ENCODE data around the gene TNFAIP8L2. TPM values are rescaled to one million over a fixed set of nuclear protein-coding genes. Genes with fewer than 3 reads are reported as not detected.

TNFAIP8L2 gene
- total RNA-seq, 1 experiment from 2014 or later, result not detected

DNA sequence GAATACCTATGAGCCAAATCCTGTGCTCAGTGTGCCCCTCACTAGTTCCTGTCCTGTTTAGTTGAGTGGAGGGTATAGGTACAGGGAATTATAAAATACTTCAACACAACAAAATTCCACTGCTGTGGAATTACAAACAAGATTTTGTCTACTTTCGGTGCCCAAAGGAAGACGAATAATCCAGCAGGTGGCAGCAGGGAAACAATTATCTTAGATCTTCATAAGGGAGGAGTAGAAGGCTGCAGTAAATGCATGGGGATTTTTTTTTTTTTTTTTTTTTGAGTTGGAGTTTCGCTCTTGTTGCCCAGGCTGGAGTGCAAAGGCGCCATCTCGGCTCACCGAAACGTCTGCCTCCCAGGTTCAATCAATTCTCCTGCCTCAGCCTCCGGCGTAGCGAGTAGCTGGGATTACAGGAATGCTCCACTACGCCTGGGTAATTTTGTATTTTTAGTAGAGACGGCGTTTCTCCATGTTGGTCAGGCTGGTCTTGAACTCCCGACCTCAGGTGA, 39.9 kb downstream of the TNFAIP8L2 start:
- Mint-ChIP-seq H3K4me3 (ENCODE audit: low read depth, unreplicated experiment) (peak overlapping the region; percentile 96), H3K27me3 (ENCODE audit: unreplicated experiment) (no peaks in the 10 kb centered on the region), H3K4me1 (ENCODE audit: low read depth, unreplicated experiment) (peaks cover 32% of the 10 kb centered on the region), H3K9me3 (ENCODE audit: low read depth, unreplicated experiment) (no peaks in the 10 kb centered on the region), H3K27ac (ENCODE audit: unreplicated experiment) (peak overlapping the region; percentile 95), H3K36me3 (ENCODE audit: insufficient read depth, unreplicated experiment) (peaks cover 58% of the 10 kb centered on the region)
- CTCF ChIA-PET, result interaction anchor here (0.6 to 1.6 kb wide), 6 partner anchors 56 to 777 kb away, joined by 3 to 9 read pairs (median 3); partner anchors contain the start of gene ZNF687
- intact Hi-C loops (cut with micrococcal nuclease; ENCODE audit: unreplicated experiment), result loop anchor here (1.0 to 10.0 kb wide), 4 partner anchors 55 to 638 kb away; partner anchors contain the start of genes C2CD4D, CGN and RORC
- BruUV-seq (replicated peaks), result no TSS peak
- DNase-seq, result peak; percentile 80
- TF ChIP-seq, protein P1, sequence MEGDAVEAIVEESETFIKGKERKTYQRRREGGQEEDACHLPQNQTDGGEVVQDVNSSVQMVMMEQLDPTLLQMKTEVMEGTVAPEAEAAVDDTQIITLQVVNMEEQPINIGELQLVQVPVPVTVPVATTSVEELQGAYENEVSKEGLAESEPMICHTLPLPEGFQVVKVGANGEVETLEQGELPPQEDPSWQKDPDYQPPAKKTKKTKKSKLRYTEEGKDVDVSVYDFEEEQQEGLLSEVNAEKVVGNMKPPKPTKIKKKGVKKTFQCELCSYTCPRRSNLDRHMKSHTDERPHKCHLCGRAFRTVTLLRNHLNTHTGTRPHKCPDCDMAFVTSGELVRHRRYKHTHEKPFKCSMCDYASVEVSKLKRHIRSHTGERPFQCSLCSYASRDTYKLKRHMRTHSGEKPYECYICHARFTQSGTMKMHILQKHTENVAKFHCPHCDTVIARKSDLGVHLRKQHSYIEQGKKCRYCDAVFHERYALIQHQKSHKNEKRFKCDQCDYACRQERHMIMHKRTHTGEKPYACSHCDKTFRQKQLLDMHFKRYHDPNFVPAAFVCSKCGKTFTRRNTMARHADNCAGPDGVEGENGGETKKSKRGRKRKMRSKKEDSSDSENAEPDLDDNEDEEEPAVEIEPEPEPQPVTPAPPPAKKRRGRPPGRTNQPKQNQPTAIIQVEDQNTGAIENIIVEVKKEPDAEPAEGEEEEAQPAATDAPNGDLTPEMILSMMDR (IDR thresholded peaks at IDR 0.05; ENCODE audit: unreplicated experiment), result peak; percentile 17

DNA sequence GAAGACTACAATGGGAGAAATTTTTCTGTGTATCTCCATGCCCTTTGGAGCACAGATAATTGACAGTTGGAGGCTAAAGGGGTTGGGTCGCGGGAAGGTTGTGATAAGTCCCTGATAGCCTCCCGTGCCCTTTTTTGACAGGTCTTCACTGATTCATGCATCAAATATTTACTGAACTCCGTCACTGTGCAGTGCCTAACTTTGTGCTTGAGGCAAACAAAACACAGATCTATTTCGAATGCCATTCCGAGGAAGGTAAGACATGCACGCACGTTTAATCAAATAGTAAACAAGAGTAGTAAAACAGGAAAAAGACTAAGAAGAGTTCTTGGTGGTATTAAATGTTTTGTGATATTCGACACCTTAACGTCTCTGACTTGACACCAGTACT, 41.4 kb downstream of the TNFAIP8L2 start:
- BruUV-seq (replicated peaks), result no TSS peak
- CTCF ChIA-PET, result interaction anchor here (0.6 to 1.6 kb wide), 2 partner anchors 54 to 86 kb away, joined by 4 to 9 read pairs; no protein-coding TSS in a partner anchor

DNA sequence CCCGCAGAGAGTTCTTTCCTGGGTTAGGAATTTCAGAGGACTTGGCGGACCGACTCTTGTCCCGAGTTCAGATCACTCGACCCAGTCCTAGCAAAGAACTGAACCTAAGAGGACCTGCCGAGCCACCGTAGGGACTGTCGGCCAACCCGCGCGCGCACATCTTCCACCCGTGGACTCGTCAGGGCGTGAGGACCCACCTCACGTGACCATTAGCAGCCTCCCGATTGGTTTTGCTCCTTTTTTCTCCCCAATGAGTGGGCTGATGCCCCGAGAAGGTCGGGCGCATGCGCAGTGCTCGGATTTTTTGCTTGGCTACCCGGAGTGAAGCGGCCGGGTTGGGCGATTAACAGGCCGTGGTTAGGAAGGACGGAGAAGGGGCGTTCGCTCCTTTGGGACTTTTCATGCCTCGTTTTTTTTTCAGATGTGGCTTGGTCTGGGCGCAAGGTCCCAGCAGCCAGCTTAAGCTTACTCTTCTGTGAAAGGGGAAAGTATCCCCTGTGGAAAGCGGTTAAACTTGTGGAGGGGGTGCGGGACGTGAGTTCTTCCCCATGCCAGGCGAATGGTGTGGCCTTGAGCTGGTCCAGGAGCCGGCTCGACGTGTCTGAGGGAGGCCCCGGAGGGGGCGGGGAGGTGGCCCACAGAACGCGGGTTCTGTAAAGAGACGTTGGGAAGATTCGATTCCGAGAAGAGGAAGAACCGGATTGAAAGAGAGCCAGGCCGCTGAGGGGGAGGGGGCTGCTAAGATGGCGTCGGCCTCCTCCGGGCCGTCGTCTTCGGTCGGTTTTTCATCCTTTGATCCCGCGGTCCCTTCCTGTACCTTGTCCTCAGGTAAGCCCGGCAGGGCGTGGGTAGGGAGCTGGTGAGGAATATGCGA, 42.0 kb downstream of the TNFAIP8L2 start, which contains the start of gene PIP5K1A:
TSS of gene PIP5K1A (plus strand) at position 299 of the 874 bp plus-strand sequence. CDS start at position 744, 445 bp downstream.
- peaks cover 69% of the 10 kb centered on the region for H3K36me3 Mint-ChIP-seq (ENCODE audit: insufficient read depth, unreplicated experiment)

More for the DNA sequence above, 41.4 kb downstream of the TNFAIP8L2 start:
- H3K36me3 Mint-ChIP-seq (ENCODE audit: insufficient read depth, unreplicated experiment), result peaks cover 69% of the 10 kb centered on the region
- peak overlapping the region; percentile 96 for H3K4me3 Mint-ChIP-seq (ENCODE audit: low read depth, unreplicated experiment)
- H3K4me1 Mint-ChIP-seq (ENCODE audit: low read depth, unreplicated experiment), result peaks cover 32% of the 10 kb centered on the region
- intact Hi-C loops (cut with micrococcal nuclease; ENCODE audit: unreplicated experiment), result loop anchor here (2.0 to 10.0 kb wide), 3 partner anchors 143 to 637 kb away; partner anchors contain the start of genes C2CD4D, CGN and RORC
- H3K27ac Mint-ChIP-seq (ENCODE audit: unreplicated experiment), result peak overlapping the region; percentile 95
- TF ChIP-seq, protein P1 (IDR thresholded peaks at IDR 0.05; ENCODE audit: unreplicated experiment), result no peak
- no peaks in the 10 kb centered on the region for H3K27me3 Mint-ChIP-seq (ENCODE audit: unreplicated experiment)
- no peaks in the 10 kb centered on the region for H3K9me3 Mint-ChIP-seq (ENCODE audit: low read depth, unreplicated experiment)
- peak; percentile 40 for DNase-seq

More for the DNA sequence above, 42.0 kb downstream of the TNFAIP8L2 start, which contains the start of gene PIP5K1A:
- intact Hi-C loops (cut with micrococcal nuclease; ENCODE audit: unreplicated experiment), result loop anchor here (5.0 to 10.0 kb wide), 2 partner anchors 314 to 636 kb away; partner anchors contain the start of genes C2CD4D, CGN and RORC
- BruUV-seq (replicated peaks), result TSS peak; percentile 22
- TF ChIP-seq, protein P1 (IDR thresholded peaks at IDR 0.05; ENCODE audit: unreplicated experiment), result no peak
- Mint-ChIP-seq H3K27me3 (ENCODE audit: unreplicated experiment) (no peaks in the 10 kb centered on the region), H3K4me3 (ENCODE audit: low read depth, unreplicated experiment) (peak within 1 kb of the TSS; percentile 96), H3K9me3 (ENCODE audit: low read depth, unreplicated experiment) (no peaks in the 10 kb centered on the region), H3K4me1 (ENCODE audit: low read depth, unreplicated experiment) (peaks cover 31% of the 10 kb centered on the region), H3K27ac (ENCODE audit: unreplicated experiment) (peak within 1 kb of the TSS; percentile 95)
- CTCF ChIA-PET, result no interaction called here
- peak; percentile 98 for DNase-seq

Measured in Calu3 (cell line).